Muscle layer of colon (tissue), 2 donors: ENCODE measurements around the gene SH3RF2.
"Not testable (repeated sequence)": the region's sequence is repeated elsewhere in the genome, so short reads cannot be mapped to it uniquely, and the experiment has no call there.

Experiments used
- H3K27ac ChIP-seq: one replicate; pipeline ENCODE4 v1.7.0; 2013; ENCODE audit warnings: low read depth, mild to moderate bottlenecking, low read length, moderate library complexity
- H3K27me3 ChIP-seq, 2 donors: one replicate each; pipeline ENCODE4 v1.7.0; 2013; ENCODE audit warnings: low read length in 2 of 2, mild to moderate bottlenecking in 2 of 2; ENCODE audit not compliant: insufficient read depth in 2 of 2, control insufficient read depth in 1 of 2
- H3K36me3 ChIP-seq: one replicate; pipeline ENCODE4 v1.7.0; 2013; ENCODE audit warnings: mild to moderate bottlenecking, low read length; ENCODE audit not compliant: insufficient read depth
- H3K4me1 ChIP-seq: one replicate; pipeline ENCODE4 v1.7.0; 2013; ENCODE audit warnings: mild to moderate bottlenecking, low read length; ENCODE audit not compliant: insufficient read depth
- H3K4me3 ChIP-seq, 2 donors: one replicate each; pipeline ENCODE4 v1.7.0; 2013; ENCODE audit warnings: low read length in 2 of 2, low read depth in 1 of 2, mild to moderate bottlenecking in 1 of 2, moderate library complexity in 1 of 2
- H3K9ac ChIP-seq: one replicate; pipeline ENCODE4 v1.7.0; 2013; ENCODE audit warnings: low read length
- H3K9me3 ChIP-seq: one replicate; pipeline ENCODE4 v1.7.0; 2013; ENCODE audit warnings: mild to moderate bottlenecking, low read length
- donor health status: abdominal sarcoma.
- donor health status: Adenocarcinoma of cecum.

The SH3RF2 gene

GRCh38 chr5:146101646-146102045, 165.3 kb downstream of the SH3RF2 start:
- Histone ChIP-seq H3K9me3 (no peaks in the 10 kb centered on the region), H3K4me1 (no peaks in the 10 kb centered on the region), H3K36me3 (no peaks in the 10 kb centered on the region), H3K9ac (no peak overlapping the region), H3K4me3 (no peak overlapping the region), H3K27ac (no peak overlapping the region), H3K27me3 (no peaks in the 10 kb centered on the region)

GRCh38 chr5:146103594-146103993, 167.2 kb downstream of the SH3RF2 start:
- no peak overlapping the region for H3K27ac ChIP-seq

GRCh38 chr5:146105477-146105876, 169.1 kb downstream of the SH3RF2 start, which contains the start of gene PLAC8L1:
TSS of gene PLAC8L1 (minus strand) at chr5:146105577. CDS start at chr5:146104311, 1,266 bp downstream.
- H3K36me3 ChIP-seq: no peaks in the 10 kb centered on the region

More at GRCh38 chr5:146103594-146103993, 167.2 kb downstream of the SH3RF2 start:
- H3K4me3 ChIP-seq: no peak overlapping the region
- H3K9ac ChIP-seq: no peak overlapping the region
- no peaks in the 10 kb centered on the region for H3K4me1 ChIP-seq
- no peaks in the 10 kb centered on the region for H3K27me3 ChIP-seq
- H3K36me3 ChIP-seq: no peaks in the 10 kb centered on the region
- H3K9me3 ChIP-seq: no peaks in the 10 kb centered on the region

GRCh38 chr5:146107901-146108300, 171.5 kb downstream of the SH3RF2 start:
- Histone ChIP-seq H3K4me3 (no peak overlapping the region), H3K27me3 (no peaks in the 10 kb centered on the region), H3K4me1 (no peaks in the 10 kb centered on the region), H3K9ac (no peak overlapping the region), H3K36me3 (no peaks in the 10 kb centered on the region), H3K9me3 (no peaks in the 10 kb centered on the region), H3K27ac (no peak overlapping the region)

More at GRCh38 chr5:146105477-146105876, 169.1 kb downstream of the SH3RF2 start, which contains the start of gene PLAC8L1:
- Histone ChIP-seq H3K9me3 (no peaks in the 10 kb centered on the region), H3K4me1 (no peaks in the 10 kb centered on the region), H3K27ac (no peak within 1 kb of the TSS), H3K27me3 (no peaks in the 10 kb centered on the region), H3K4me3 (no peak within 1 kb of the TSS), H3K9ac (no peak within 1 kb of the TSS)

- not testable (repeated sequence) for H3K4me3 ChIP-seq
Observed at GRCh38 chr5:146108870-146109269, 172.5 kb downstream of the SH3RF2 start.

GRCh38 chr5:146109379-146109778, 173.0 kb downstream of the SH3RF2 start:
- H3K36me3 ChIP-seq: peaks cover 6% of the 10 kb centered on the region
- H3K4me1 ChIP-seq: no peaks in the 10 kb centered on the region
- no peak overlapping the region for H3K4me3 ChIP-seq
- no peaks in the 10 kb centered on the region for H3K27me3 ChIP-seq
- H3K9ac ChIP-seq: no peak overlapping the region
- no peaks in the 10 kb centered on the region for H3K9me3 ChIP-seq
- no peak overlapping the region for H3K27ac ChIP-seq

More at GRCh38 chr5:146108870-146109269, 172.5 kb downstream of the SH3RF2 start:
- not testable (repeated sequence) for H3K36me3 ChIP-seq, H3K27me3 ChIP-seq, H3K9ac ChIP-seq, H3K4me1 ChIP-seq, H3K9me3 ChIP-seq, H3K27ac ChIP-seq

GRCh38 chr5:146111409-146111808, 175.0 kb downstream of the SH3RF2 start:
- peaks cover 6% of the 10 kb centered on the region for H3K36me3 ChIP-seq
- no peaks in the 10 kb centered on the region for H3K4me1 ChIP-seq
- no peaks in the 10 kb centered on the region for H3K27me3 ChIP-seq
- H3K4me3 ChIP-seq: no peak overlapping the region
- H3K9ac ChIP-seq: no peak overlapping the region
- no peak overlapping the region for H3K27ac ChIP-seq
- no peaks in the 10 kb centered on the region for H3K9me3 ChIP-seq

- no peaks in the 10 kb centered on the region for H3K27me3 ChIP-seq
- no peaks in the 10 kb centered on the region for H3K9me3 ChIP-seq
- no peak overlapping the region for H3K27ac ChIP-seq
- no peaks in the 10 kb centered on the region for H3K4me1 ChIP-seq
- H3K9ac ChIP-seq: no peak overlapping the region
- no peak overlapping the region for H3K4me3 ChIP-seq
- peaks cover 8% of the 10 kb centered on the region for H3K36me3 ChIP-seq
Observed at GRCh38 chr5:146112476-146112875, 176.1 kb downstream of the SH3RF2 start.
